A549 treated with AZD2906 at 1 μM for 4 hours (cell line): ENCODE data around the gene LYSMD3. TPM values are rescaled to one million over a fixed set of nuclear protein-coding genes. Genes with fewer than 3 reads are reported as not detected.

Experiments used
- total RNA-seq: library from RNA; stranded (reverse); fragments of 200-300 nt; extraction: Qiagen RNA extraction; gene quantifications from 5 replicates; pipeline ENCODE4 v1.2.3, GENCODE V29; 2022

Gene LYSMD3
- total RNA-seq: 8.9 to 11.7 TPM (median 11.1 TPM) in 5 replicates

DNA sequence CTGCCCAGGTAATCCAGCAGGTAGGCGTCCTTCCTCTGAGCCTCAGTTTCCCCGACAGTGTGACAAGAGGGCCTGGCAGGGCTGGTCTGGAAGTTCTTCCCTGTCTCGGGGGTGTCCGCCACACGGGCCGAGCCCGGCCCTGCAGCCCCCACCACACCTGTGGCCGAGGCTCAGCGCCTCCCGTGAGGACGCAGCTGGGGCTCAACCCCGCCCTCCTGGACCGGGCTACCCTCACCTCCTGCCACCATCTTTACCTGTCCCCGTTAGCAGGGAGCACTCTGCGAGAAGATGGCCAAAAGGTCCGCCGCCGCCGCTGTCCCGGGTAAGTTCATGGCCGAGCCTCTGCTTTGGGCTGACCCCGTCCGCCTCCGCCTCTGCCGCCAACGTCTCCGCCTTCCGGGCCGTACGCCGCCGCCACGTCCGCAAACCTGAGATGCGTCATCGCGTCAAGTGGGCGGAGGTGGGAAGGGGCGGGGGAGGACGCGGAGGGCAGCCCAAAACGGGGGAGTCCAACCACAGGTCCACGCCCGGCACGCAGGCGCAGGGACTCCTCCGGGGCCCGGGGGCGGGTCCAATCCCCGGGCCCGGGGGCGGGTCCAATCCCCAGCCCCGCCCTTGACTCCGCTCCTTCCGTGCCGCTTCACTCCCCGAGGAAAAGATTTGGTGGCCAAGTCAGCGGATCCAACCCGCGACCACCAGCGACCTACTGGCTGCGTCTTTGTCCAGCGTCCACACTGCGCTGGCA, at the start of gene LYSMD3:
TSS of gene LYSMD3 (minus strand) at position 391 of the 745 bp plus-strand sequence. CDS start 4,295 bp downstream, outside the sequence.

DNA sequence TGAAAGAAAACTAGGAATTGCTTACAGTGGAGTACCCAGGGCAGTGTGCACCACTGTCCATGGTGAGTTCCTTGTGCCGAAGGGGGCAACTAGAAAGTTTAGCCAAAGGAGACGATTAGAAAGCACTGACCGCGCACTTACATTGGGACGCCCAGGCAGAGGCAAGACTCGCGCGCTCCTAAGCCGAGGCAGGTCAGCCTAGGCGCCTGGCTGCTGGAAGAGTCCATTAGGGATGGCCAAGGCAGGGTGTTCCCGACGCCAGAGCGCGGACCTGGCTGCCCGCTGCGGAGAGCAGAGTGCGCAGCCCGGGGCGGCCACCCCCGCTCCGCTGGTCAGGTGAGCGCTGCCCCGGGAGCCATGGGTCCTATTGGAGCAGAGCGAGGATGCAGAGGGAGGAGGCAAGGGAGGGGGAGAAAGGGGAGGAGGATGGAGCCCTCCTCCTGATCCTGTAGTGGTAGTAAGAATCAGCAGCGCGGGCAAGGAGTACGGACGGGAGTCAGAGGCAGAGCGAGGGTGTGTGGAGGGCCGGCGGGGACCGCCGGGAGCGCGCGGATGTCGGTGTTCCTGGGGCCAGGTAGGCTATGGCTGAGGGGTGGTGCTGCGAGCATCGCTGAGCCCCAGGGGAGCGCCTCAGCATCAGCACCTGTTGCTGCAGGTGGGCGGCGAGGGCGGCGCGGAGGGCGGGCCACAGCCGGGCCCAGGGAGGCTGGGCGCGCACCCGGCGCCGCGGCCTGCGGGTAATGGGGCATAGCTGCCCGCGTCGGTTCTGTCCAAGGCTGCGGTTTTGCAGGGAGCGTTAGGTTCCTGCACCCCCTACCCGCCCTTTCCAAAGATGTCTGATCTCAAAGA, 29.2 kb upstream of the LYSMD3 start, which contains the start of gene ADGRV1:
TSS of gene ADGRV1 (plus strand) at position 454 of the 849 bp plus-strand sequence. CDS start at position 553, 99 bp downstream.

DNA sequence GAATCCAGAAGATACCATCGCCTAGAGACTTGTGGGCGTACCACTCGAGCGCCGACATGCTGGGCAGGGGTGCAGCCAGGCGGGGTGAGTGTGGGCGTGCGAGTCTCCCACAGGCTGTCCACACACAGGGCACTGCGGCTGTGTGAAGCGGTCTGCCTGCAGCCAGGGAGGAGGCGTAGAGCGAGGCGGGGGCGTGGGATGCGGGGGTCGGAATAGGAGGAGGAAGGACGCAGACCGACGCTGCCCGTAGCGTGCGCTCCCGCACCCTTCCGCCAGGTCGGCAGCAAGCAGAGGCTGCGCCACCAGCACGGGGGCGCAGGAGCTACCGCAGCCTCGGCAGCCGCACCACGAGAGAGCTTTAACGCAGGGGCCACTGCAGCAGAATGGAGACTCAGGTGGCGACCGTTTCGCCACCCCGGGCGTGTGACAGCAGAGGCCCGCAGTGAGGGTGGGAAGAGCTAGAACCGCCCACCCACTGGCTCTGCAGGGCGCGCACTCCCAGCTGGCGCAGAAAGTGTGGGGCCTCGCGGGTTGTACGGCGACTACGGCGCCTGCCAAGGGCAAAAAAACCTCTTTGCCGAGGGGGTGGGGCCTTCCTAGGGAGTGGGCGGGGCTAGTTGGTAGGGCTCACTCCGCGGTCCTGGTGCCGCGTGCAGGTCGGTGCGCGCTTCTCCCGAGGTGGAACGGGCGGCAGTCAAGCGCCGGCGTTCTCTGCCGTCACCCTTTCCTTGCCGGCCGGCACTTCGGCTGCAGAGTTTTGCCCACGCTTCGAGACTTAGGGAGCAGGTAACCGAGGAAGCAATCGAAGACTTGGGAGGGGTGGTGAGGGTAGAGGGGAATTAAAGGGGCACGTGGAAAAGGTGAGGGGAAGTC, 54.9 kb downstream of the LYSMD3 start, which contains the start of the genes MBLAC2 and POLR3G:
TSS of gene MBLAC2 (minus strand) at position 537 of the 873 bp plus-strand sequence. CDS start at position 58, 479 bp downstream.
TSS of gene POLR3G (plus strand) at position 630 of the 873 bp plus-strand sequence. CDS start 10,704 bp downstream, outside the sequence.

Other genes with a start within 250 kb of the LYSMD3 start
- gene CETN3, start 119.8 kb downstream of the LYSMD3 start, total RNA-seq: 16.1 to 25.2 TPM (median 21.6 TPM) in 5 replicates
- gene MBLAC2, start 54.8 kb downstream of the LYSMD3 start, total RNA-seq: 1.8 to 3.0 TPM (median 2.6 TPM) in 5 replicates
- gene POLR3G, start 54.7 kb downstream of the LYSMD3 start, total RNA-seq: 11.4 to 16.3 TPM (median 15.1 TPM) in 5 replicates
- gene ADGRV1, start 29.2 kb upstream of the LYSMD3 start, total RNA-seq: 0.50 to 0.89 TPM (median 0.61 TPM) in 5 replicates